Mesenchymal stem cell (in vitro differentiated cells and primary cell): ENCODE measurements around the gene GPS1.

Source experiments
- DNase-seq: peaks from one replicate; pipeline ENCODE4 v3.0.0-alpha.2; 2013
- H2AFZ ChIP-seq: one replicate; pipeline ENCODE4 v1.6.1; 2013; ENCODE audit warnings: low read depth, mild to moderate bottlenecking, control low read depth, inconsistent platforms, low read length, moderate library complexity
- H2AK5ac ChIP-seq: 2 replicates; pipeline ENCODE4 v1.6.1; 2013; ENCODE audit warnings: low read length, moderate library complexity, mild to moderate bottlenecking, inconsistent platforms; ENCODE audit not compliant: severe bottlenecking
- H2BK120ac ChIP-seq: one replicate; pipeline ENCODE4 v1.6.1; 2013; ENCODE audit warnings: low read depth, mild to moderate bottlenecking, inconsistent platforms, low read length, moderate library complexity
- H2BK12ac ChIP-seq, 2 experiments: one replicate each; pipeline ENCODE4 v1.6.1; 2013; ENCODE audit warnings: inconsistent platforms in 2 of 2, low read length in 2 of 2, mild to moderate bottlenecking in 2 of 2, moderate library complexity in 2 of 2, control low read depth in 1 of 2
- H2BK15ac ChIP-seq: one replicate; pipeline ENCODE4 v1.6.1; 2013; ENCODE audit warnings: mild to moderate bottlenecking, low read depth, inconsistent platforms; ENCODE audit not compliant: poor library complexity, severe bottlenecking
- H2BK5ac ChIP-seq: 2 replicates; pipeline ENCODE4 v1.6.1; 2013; ENCODE audit warnings: low read depth, mild to moderate bottlenecking, low read length, control low read depth, inconsistent platforms; ENCODE audit not compliant: poor library complexity, severe bottlenecking
- H3K14ac ChIP-seq, 2 experiments: one replicate each; pipeline ENCODE4 v1.6.1; 2013; ENCODE audit warnings: inconsistent platforms in 2 of 2, low read length in 2 of 2, control low read depth in 1 of 2, mild to moderate bottlenecking in 1 of 2, moderate library complexity in 1 of 2
- H3K18ac ChIP-seq, 2 experiments: one replicate each; pipeline ENCODE4 v1.6.1; 2013; ENCODE audit warnings: inconsistent platforms in 2 of 2, low read length in 2 of 2, control low read depth in 1 of 2, low read depth in 1 of 2, mild to moderate bottlenecking in 1 of 2
- H3K23ac ChIP-seq, 2 experiments: one replicate each; pipeline ENCODE4 v1.6.1; 2013; ENCODE audit warnings: inconsistent platforms in 2 of 2, low read length in 2 of 2, mild to moderate bottlenecking in 2 of 2, moderate library complexity in 2 of 2, control low read depth in 1 of 2
- H3K27ac ChIP-seq: 2 replicates; pipeline ENCODE4 v1.5.1; 2013; ENCODE audit warnings: mild to moderate bottlenecking, moderate library complexity, low read length, control low read depth, inconsistent platforms; ENCODE audit not compliant: poor library complexity, severe bottlenecking
- H3K27me3 ChIP-seq, 2 experiments: 2 replicates each; pipeline versions ENCODE4 v1.6.1 to v1.7.0; 2013; ENCODE audit warnings: low read length in 2 of 2, mild to moderate bottlenecking in 2 of 2, moderate library complexity in 2 of 2, control low read depth in 1 of 2, inconsistent platforms in 1 of 2; ENCODE audit not compliant: control insufficient read depth in 1 of 2, insufficient read depth in 1 of 2
- H3K36me3 ChIP-seq, 2 experiments: 2 replicates each; pipeline versions ENCODE4 v1.6.1 to v1.7.0; 2013; ENCODE audit warnings: low read length in 2 of 2, control low read depth in 1 of 2, inconsistent platforms in 1 of 2, low read depth in 1 of 2, mild to moderate bottlenecking in 1 of 2; ENCODE audit not compliant: insufficient read depth in 2 of 2, control insufficient read depth in 1 of 2
- H3K4ac ChIP-seq, 2 experiments: one replicate each; pipeline ENCODE4 v1.6.1; 2013; ENCODE audit warnings: inconsistent platforms in 2 of 2, low read length in 2 of 2, mild to moderate bottlenecking in 2 of 2, moderate library complexity in 2 of 2, control low read depth in 1 of 2, low read depth in 1 of 2
- H3K4me1 ChIP-seq: 2 replicates; pipeline ENCODE4 v1.6.1; 2013; ENCODE audit warnings: low read depth, low read length, control low read depth; ENCODE audit not compliant: control insufficient read depth, insufficient read depth
- H3K4me2 ChIP-seq: 2 replicates; pipeline ENCODE4 v1.6.1; 2013; ENCODE audit warnings: low read length, mild to moderate bottlenecking, inconsistent platforms; ENCODE audit not compliant: poor library complexity, severe bottlenecking
- H3K4me3 ChIP-seq, 2 experiments: 2 replicates each; pipeline versions ENCODE4 v1.5.1 to v1.7.0; 2013; ENCODE audit warnings: low read length in 2 of 2, mild to moderate bottlenecking in 2 of 2, control low read depth in 1 of 2, low read depth in 1 of 2; ENCODE audit not compliant: insufficient read depth in 1 of 2
- H3K79me1 ChIP-seq: replicated peaks from 2 replicates; pipeline ENCODE4 v1.6.1; 2013; ENCODE audit warnings: mild to moderate bottlenecking, control low read depth, low read length, inconsistent platforms; ENCODE audit not compliant: poor library complexity, severe bottlenecking
- H3K9ac ChIP-seq: 2 replicates; pipeline ENCODE4 v1.7.0; 2013; ENCODE audit warnings: mild to moderate bottlenecking, low read length, moderate library complexity
- H3K9me3 ChIP-seq: 2 replicates; pipeline ENCODE4 v1.7.0; 2013; ENCODE audit warnings: mild to moderate bottlenecking, low read length; ENCODE audit not compliant: control insufficient read depth
- H4K8ac ChIP-seq: one replicate; pipeline ENCODE4 v1.6.1; 2013; ENCODE audit warnings: inconsistent platforms, mild to moderate bottlenecking, low read length, moderate library complexity
- H4K91ac ChIP-seq: one replicate; pipeline ENCODE4 v1.6.1; 2013; ENCODE audit warnings: mild to moderate bottlenecking, low read length, inconsistent platforms
- WGBS: methylation state at CpG from one replicate; pipeline ENCODE4 v1.1.7; 2013; ENCODE audit warnings: mixed read lengths; 5-methylcytosine and 5-hydroxymethylcytosine counted together

The GPS1 gene

GRCh38 chr17:82085931-82086764, 34.5 kb downstream of the GPS1 start:
- Histone ChIP-seq H3K4me3 (no peak overlapping the region), H3K23ac (no peak overlapping the region), H2BK5ac (no peak overlapping the region), H4K91ac (no peak overlapping the region), H2AFZ (no peak overlapping the region), H3K4ac (no peak overlapping the region), H4K8ac (no peak overlapping the region), H3K27ac (no peak overlapping the region), H3K18ac (no peak overlapping the region), H3K4me2 (no peak overlapping the region), H2BK120ac (no peak overlapping the region), H3K36me3 (peaks cover 96 to 100% of the 10 kb centered on the region in 2 experiments), H2BK15ac (no peak overlapping the region), H3K14ac (no peak overlapping the region), H3K9ac (no peak overlapping the region), H3K27me3 (no peaks in the 10 kb centered on the region), H3K9me3 (no peaks in the 10 kb centered on the region), H3K79me1 (peaks cover 51% of the 10 kb centered on the region), H3K4me1 (peaks cover under 1% of the 10 kb centered on the region), H2BK12ac (no peak overlapping the region), H2AK5ac (no peak overlapping the region)
- no peak for DNase-seq
- 96% methylated on average over 25 of the region's 25 CpGs for WGBS

- Histone ChIP-seq H3K27ac (no peak overlapping the region), H4K91ac (no peak overlapping the region), H3K27me3 (no peaks in the 10 kb centered on the region), H2BK5ac (no peak overlapping the region), H3K79me1 (peaks cover 54% of the 10 kb centered on the region), H4K8ac (no peak overlapping the region), H2AK5ac (no peak overlapping the region), H3K4me2 (no peak overlapping the region), H2BK12ac (no peak overlapping the region), H3K36me3 (peaks cover 97 to 100% of the 10 kb centered on the region in 2 experiments), H3K18ac (no peak overlapping the region), H3K9ac (no peak overlapping the region), H3K4me3 (no peak overlapping the region), H2BK15ac (no peak overlapping the region), H3K4ac (no peak overlapping the region), H2BK120ac (no peak overlapping the region), H3K14ac (no peak overlapping the region), H3K9me3 (no peaks in the 10 kb centered on the region), H2AFZ (no peak overlapping the region), H3K23ac (no peak overlapping the region), H3K4me1 (no peaks in the 10 kb centered on the region)
- no peak for DNase-seq
- 96% methylated on average over 39 of the region's 39 CpGs for WGBS
Observed at GRCh38 chr17:82086941-82087906, 35.5 kb downstream of the GPS1 start.

- no peak overlapping the region for H3K27ac ChIP-seq
- H2BK5ac ChIP-seq, result no peak overlapping the region
- no peak overlapping the region for H3K4me2 ChIP-seq
- H3K4me1 ChIP-seq, result no peaks in the 10 kb centered on the region
- H3K14ac ChIP-seq, result no peak overlapping the region
- H3K79me1 ChIP-seq, result peaks cover 50% of the 10 kb centered on the region
- no peak overlapping the region for H3K4ac ChIP-seq
- H2BK15ac ChIP-seq, result no peak overlapping the region
- H2BK12ac ChIP-seq, result no peak overlapping the region
- WGBS, result 96% methylated on average over 47 of the region's 48 CpGs
- H3K27me3 ChIP-seq, result no peaks in the 10 kb centered on the region
- H3K23ac ChIP-seq, result no peak overlapping the region
- H2BK120ac ChIP-seq, result no peak overlapping the region
- H3K18ac ChIP-seq, result no peak overlapping the region
- no peak overlapping the region for H3K4me3 ChIP-seq
- no peaks in the 10 kb centered on the region for H3K9me3 ChIP-seq
- H4K91ac ChIP-seq, result no peak overlapping the region
- H4K8ac ChIP-seq, result no peak overlapping the region
- H2AFZ ChIP-seq, result no peak overlapping the region
- H3K9ac ChIP-seq, result no peak overlapping the region
- peaks cover 91 to 100% of the 10 kb centered on the region in 2 experiments for H3K36me3 ChIP-seq
- H2AK5ac ChIP-seq, result no peak overlapping the region
- no peak for DNase-seq
Observed at GRCh38 chr17:82087961-82088837, 36.5 kb downstream of the GPS1 start.
